GM12801 (cell line): ENCODE data around the gene HOXD3.

Experiments used
- TF ChIP-seq, protein P1 (sequence below): IDR thresholded peaks from one replicate; pipeline ENCODE4 v1.5.1; 2011; ENCODE audit warnings: control low read depth; ENCODE audit not compliant: insufficient read length; ENCODE audit errors: extremely low read depth

Gene HOXD3

DNA sequence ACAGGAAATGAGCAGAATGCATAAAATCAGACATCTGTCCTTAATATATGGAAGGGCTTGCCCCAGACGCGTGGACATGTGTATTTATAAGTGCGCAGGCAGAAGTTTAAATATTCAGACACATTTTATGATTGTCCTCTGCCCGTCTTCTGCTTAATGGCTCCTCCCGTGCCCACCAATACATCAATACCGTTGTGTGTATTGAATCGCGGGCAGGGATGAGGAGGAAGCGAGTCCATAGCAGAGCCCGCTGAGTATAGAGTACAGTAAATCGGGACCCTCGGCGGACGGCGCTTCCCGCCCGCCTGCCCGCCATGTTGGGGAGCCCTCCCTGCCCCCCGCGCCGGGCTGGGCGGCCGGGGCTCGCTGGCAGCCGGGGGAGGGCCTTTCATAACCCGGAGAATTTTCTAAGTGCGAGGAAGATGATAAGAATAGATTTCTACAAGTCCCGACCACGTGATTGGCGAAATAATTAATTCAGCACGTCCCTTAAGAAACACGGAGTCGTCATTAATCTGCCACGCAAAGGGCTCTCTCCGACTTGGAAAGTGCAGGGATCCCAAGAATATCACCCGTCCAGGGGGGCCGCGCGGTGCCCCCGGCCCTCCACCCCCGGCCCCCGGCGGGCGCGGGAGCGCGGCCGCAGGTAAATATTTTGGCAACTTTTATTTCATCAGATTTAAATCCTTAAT is at the start of gene HOXD3:
HOXD3 (plus strand) TSS at position 501 of the 692 bp plus-strand sequence. CDS start 11,808 bp downstream, outside the sequence.
- TF ChIP-seq, protein P1, sequence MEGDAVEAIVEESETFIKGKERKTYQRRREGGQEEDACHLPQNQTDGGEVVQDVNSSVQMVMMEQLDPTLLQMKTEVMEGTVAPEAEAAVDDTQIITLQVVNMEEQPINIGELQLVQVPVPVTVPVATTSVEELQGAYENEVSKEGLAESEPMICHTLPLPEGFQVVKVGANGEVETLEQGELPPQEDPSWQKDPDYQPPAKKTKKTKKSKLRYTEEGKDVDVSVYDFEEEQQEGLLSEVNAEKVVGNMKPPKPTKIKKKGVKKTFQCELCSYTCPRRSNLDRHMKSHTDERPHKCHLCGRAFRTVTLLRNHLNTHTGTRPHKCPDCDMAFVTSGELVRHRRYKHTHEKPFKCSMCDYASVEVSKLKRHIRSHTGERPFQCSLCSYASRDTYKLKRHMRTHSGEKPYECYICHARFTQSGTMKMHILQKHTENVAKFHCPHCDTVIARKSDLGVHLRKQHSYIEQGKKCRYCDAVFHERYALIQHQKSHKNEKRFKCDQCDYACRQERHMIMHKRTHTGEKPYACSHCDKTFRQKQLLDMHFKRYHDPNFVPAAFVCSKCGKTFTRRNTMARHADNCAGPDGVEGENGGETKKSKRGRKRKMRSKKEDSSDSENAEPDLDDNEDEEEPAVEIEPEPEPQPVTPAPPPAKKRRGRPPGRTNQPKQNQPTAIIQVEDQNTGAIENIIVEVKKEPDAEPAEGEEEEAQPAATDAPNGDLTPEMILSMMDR: no peak

DNA sequence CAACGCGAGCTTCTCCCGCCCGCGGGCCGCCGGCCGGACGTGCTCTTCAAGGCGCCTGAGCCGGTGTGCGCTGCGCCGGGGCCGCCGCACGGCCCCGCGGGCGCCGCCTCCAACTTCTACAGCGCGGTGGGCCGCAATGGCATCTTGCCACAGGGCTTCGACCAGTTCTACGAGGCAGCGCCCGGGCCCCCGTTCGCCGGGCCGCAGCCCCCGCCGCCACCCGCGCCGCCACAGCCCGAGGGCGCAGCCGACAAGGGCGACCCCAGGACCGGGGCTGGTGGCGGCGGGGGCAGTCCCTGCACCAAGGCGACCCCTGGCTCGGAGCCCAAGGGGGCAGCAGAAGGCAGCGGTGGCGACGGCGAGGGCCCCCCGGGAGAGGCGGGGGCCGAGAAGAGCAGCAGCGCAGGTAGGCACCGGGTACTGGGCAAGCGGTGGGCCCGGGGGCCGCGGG is 49.4 kb upstream of the HOXD3 start:
- TF ChIP-seq, protein P1: no peak

DNA sequence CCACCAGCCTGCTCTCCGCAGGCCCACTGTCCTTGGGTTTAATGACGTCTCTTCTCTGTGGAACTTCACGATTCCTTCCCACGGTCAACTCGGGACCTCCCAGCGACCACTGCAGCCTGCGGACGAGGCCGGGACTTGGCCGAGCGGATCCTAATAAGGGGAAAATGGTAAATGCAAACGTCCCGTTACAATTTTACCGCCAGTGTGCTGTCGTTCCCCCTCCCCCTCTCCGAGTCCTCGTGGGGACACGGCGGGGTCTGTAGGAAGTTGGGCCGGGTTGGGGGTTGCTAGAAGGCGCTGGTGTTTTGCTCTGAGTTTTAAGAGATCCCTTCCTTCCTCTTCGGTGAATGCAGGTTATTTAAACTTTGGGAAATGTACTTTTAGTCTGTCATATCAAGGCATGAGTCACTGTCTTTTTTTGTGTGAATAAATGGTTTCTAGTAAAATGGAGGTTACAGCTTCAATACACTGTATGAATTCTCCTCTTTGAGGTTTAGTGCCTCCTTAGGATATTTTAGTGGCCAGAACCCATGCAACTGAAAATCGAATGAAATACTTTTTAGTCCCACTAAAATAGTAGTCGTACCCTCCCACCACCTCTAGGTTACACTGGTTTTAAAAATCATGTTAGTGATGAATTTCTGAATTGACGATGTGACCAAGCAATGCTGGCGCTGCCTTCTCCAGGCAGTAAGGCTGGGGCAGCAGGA is 47.8 kb upstream of the HOXD3 start:
- TF ChIP-seq, protein P1: no peak

DNA sequence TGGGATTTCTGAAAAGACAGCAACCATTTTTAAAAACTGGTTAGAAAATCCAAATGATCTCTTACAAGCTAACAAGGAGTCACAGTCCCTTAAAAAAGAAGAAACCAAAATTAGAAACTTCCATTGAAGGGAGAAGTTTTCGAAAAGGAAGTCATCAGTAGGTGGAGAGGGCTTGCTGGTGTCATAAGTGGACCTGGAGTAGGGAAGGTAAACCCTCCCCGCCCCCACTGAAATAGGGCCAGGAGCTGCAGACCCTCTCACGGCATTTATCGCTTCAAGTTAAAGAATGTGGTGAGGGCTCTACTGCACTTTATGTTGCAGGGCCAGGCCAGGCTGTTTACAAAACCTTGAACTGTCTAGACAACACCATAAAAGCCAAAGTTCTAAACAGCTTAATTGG is 47.2 kb upstream of the HOXD3 start:
- TF ChIP-seq, protein P1: no peak

DNA sequence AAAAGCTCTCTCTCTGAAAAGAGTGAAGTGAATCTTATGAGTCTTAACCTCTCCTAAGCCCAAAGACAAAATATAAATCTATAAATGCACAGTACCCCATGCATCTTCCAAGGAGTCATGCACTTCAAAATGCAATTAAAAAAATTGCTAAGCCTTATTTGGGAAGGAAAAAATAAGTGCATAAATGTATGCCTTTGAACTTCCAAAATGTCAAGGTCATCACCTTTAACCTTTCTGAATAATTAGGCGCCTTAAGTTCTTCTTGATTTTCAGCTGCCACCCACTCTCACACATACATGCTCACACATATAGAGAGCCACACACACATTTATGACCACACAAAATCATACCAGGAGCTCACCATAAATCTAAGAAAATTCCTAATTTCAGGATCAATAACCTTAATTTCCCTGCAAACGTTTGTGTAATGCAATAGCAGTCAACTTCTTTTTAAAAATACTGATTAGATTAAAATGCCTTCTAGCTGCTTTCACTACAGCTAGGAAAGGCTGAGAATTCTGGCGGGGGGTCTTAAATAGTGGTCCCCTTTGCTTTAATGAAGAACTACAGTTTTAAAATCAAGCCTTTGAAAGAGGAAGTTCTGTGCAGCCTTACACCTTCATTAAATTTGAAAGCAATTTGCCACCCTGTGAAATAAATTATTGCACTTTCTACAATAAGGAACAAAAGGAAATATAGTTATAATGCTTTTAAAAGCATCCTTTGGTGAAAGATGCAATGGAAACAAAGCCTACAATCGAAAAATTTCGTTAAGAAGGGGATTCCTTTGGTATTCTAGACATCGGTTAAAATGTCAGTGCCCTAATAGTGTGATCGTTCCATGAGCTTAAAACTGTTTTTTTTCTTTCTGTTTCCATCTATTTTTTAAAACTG is 46.4 kb upstream of the HOXD3 start:
- TF ChIP-seq, protein P1: no peak

DNA sequence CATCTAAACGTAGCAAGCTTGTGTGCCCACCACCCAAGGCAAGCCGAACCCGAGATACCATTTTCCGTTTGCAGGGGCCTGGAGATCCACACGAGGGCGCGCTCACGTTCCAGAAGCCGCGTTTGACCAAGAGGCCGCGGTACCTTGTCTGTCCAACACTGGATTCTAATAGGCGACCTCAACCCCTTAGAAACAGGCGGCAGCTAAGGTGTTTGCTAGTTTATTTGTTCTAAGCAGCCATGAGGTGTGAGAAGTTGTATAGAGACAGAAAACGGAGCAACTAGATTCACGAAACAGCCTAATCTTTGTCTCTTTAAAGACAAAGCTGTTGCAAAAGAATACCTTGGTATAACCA is 45.8 kb upstream of the HOXD3 start:
- TF ChIP-seq, protein P1: no peak

DNA sequence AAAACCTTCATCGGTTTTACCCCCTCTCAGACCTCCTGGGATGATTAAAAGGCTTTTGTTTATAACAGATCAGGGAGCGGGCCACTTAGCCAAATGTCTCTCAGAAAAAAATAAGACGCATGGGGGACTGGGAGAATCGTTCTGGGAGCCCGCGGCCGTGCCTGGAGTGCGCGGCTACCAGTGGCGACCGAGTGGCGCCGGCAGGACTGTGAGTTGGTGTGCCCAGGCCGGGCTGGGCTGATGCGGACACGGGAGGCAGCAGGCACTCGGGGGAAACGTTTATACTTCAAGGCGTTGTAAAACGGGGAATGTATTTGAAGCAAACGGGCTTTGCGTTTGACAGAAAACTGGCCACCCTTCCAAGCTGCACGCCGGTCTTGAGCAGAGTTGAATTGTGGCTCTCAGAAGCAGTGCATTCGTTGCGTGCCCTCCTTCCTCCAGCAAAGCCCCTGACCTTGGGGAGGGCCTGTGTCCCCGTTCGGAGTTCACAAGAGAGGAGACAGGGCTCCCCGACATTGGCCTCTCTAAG is 45.2 kb upstream of the HOXD3 start:
- TF ChIP-seq, protein P1: no peak
